HG02678 (cell line): ENCODE results near the gene CTSW.
A peak's percentile ranks its signal among the peaks of the same experiment; 100 is the strongest.

ENCODE experiments used
- ATAC-seq: cut with Tn5 transposase; IDR thresholded peaks from one replicate; pipeline ENCODE4 v1.9.1; 2021; ENCODE audit warnings: mild to moderate bottlenecking, moderate library complexity; ENCODE audit not compliant: unreplicated experiment

The CTSW gene

DNA sequence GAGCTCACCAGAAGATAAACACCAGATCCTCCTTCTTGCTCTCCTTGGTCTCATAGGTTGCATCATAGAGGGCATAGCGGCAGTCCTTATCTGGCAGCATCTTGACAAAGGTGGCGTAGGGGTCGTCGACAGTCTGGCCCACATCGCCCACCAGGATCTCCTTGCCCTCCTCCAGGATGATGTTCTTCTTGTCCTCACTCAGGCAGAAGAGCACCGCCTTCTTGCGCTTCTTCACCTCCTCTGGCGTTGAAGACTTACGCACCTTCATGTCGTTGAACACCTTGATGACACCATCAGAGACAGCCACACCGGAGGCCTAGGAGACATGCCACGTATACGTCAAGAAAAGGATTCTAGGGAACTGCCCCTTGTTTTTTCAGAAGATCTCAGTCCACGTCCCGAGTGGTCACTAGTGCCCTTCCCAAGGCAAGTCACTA lies 23.7 kb upstream of the CTSW start:
- ATAC-seq, result no peak

DNA sequence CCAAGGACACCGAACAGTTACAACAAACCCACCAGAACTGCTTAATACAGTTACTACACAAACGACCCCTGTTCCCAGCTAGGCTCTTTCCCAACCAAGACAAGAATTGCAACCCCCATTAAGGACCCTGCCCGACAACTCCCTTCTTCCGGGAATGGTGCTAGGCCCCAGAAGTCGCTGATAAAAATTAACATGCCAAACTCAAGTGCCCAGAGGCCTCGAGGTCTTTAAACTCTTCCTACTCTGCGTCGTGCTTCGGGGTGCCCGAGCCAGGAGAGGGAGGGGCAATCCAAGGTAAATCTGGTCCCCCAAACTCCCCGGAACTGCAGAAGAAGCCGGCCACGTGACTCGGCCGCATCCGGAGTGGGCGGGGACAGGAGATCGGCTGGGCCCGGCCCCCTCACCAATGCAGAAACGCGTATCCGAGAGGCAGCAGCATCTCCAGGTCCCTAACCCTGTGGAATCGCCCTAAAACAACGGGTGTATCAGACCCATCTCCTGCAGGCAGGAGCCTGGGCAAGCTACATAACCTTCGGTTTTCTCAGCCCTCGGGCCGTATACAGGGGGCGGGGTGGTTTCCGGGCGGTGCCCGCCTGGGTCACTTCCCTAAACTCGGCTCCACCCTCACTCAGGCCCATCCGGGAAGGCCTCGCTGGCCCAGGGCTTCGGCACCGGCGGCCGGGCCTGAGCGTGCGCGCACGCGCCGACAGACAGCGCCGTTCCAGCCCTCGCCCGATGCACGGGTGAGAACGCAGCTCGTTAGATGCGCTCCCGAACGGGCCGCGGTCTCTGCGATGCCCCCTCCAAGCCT lies 22.7 kb upstream of the CTSW start:
- peak; percentile 31 for ATAC-seq

DNA sequence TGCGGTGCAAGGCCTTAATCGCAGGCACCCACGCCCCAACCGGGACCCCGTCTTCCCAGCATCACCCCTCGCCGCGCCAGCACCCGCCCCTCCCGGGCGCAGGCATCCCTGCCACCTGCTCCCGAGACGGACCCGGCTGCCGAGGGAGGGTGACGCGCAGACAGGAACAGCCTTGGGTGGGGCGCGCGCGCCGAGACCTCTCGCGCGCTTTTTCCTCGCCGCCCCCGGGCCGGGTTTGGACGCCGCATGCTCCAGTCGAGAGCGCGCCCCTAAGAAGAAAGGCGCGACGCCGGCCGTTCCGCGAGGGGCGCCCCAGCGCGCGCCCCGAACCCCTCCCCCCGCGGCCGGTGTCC lies 22.2 kb upstream of the CTSW start:
- ATAC-seq, result peak; percentile 1

DNA sequence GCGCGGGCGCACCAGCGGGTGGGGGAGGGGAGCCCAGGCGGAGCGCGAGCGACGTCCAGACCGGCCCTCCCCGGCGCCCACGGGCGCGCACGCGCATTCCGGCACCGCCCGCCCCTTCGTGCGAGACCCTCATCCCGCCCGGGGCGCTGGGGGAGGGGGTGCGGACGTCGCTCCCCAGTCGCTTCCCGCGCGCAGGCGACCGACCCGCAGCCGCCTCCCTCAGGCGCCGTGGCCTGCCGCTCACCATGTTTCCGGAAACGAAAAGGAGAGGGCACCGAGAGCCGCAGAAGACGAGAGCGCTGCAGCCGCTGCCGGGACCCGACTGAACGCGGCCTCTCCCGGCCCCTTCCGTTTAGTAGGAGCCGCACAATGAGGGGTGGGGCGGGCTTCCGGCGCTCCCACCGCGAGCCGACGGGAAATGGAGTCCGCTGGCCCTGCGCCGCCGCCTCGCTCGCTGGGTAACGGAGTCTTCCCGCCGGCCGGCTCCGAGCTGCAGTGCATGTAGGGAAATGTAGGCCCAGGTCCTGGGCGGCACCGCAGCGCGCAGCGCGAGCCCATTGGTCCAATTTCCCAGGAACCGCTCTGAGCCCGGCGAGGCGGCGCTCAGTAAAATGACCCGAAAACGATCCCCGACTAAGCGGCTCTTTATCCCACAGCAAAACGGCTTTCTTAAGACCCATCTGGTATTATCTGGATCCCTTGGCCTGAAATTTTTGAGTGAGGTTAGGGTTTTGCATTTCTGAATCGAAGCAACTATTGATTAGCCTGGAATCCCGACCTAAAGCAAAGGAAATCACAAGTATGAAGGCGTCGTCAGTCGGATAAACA lies 21.6 kb upstream of the CTSW start, which contains the start of gene CFL1:
CFL1 (minus strand) TSS at position 328 of the 828 bp plus-strand sequence; CDS start at position 247, 81 bp downstream.
- ATAC-seq, result peak; percentile 50

DNA sequence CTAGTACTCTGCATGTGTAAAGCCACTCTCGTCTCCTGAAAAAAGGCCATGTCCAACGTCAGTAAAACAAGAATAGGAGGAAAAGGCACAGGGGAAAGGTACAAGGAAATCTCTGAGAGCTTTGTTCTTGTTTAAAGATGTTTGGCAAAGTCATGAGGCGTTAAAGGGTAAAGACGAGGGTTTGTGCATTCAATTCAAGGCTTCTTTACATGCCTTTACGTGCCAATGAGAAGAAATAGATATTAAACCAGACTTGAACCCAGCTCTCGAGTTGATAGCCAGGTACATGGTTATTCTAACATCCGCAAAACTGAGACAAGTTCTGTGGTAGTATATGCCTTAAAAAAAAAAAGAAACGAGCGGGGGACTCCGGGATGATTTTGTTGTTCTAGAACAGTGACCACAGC lies 21.0 kb upstream of the CTSW start:
- no peak for ATAC-seq

DNA sequence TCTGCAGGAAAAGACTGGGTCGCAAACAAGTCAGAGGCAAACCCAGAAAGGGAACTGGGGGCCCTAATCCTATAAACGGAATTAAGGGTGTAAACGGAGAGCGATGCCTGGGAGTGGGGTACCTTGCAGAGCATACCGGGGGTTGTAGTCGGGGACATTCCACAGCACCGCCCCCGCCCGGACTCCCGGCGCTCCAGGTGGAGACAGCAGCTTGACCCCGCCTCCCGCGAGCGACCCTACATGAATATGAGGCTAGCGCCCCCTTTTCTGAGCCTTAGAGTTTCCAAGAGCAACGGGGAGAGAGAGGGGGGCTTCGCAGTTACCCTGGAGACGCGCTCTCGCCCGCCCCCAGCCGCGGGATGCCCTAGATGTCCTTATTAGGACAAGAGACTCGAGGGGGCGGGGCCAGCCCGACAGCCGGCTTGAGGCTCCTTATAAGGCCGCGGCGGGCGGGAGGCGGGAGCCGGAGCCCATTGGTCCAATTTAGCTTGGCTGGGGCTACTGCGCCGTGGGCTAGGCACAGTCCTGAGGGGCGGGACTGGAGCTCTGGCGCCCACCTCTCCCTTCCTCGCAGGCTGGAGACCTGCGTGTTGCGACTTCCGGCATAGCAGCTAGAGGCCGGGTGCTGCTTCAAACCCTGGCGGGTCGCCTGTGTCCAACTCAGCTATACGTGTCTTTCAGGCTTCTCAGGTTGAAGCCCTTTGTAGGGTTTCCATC lies 20.4 kb upstream of the CTSW start:
- peak; percentile 47 for ATAC-seq

DNA sequence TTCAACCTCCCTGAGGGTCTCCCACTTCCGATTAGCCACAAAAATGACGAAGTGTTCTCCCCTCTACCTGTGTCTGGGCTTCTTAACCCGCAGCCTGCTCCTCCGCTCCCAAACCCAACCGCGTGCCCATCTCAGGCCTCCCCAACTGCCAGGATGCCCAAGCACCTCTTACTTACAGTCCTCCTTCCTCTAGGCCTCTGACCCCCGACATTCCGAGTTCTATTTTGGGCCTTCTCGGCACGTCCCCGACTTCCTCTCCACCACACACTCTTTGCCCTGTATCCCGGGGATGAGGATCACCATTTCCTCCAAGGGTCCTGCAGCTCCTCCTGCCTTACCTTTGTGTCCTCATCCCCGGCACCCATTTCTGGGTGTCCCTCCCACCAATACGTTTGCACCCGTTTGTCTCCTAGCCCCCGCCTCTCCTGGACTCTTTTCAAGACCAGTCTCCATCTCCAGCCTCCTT lies 19.8 kb upstream of the CTSW start:
- no peak for ATAC-seq

DNA sequence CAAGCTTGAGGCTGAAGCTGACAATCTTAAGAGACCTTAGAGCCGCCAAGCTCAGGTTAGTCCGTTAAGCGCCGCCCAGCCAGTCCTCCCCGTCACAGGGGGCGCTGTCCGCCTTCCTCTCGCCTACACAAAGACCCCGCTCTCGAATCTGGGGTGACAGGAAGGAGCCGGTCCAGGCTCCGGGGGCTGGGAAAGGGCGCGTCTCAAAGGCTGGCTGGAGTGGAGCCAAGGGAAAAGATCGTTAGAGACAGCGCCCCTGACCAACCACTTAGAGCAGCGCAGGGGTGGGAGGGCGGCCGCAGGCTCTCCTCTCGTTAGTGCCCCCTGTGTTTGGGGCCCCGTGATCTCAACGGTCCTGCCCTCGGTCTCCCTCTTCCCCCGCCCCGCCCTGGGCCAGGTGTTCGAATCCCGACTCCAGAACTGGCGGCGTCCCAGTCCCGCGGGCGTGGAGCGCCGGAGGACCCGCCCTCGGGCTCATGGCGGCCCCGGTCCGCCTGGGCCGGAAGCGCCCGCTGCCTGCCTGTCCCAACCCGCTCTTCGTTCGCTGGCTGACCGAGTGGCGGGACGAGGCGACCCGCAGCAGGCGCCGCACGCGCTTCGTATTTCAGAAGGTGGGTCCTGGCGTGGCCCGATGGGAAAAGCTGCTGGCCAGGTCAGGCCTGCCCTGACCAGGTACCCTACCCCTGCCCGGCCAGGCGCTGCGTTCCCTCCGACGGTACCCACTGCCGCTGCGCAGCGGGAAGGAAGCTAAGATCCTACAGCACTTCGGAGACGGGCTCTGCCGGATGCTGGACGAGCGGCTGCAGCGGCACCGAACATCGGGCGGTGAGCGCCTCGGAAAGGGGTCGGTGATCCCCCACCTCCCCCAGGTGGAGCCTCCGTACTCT lies 19.1 kb upstream of the CTSW start, which contains the start of gene MUS81:
MUS81 (plus strand) TSS at position 156 of the 887 bp plus-strand sequence; CDS start at position 477, 321 bp downstream.
- peak; percentile 26 for ATAC-seq

DNA sequence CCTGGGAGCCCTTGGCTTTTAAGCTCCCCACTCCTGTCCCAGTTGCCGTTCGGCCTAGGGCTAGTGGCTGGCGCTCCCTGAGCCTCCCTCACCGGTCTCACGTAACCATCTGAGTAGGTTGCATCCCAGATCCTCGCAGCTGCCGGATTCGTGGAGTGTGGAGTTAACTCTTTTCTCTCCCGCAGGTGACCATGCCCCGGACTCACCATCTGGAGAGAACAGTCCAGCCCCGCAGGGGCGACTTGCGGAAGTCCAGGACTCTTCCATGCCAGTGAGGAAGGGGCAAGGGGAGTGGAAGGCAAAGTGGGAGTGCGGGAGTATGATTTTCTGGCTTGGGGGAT lies 18.5 kb upstream of the CTSW start:
- ATAC-seq, result no peak

DNA sequence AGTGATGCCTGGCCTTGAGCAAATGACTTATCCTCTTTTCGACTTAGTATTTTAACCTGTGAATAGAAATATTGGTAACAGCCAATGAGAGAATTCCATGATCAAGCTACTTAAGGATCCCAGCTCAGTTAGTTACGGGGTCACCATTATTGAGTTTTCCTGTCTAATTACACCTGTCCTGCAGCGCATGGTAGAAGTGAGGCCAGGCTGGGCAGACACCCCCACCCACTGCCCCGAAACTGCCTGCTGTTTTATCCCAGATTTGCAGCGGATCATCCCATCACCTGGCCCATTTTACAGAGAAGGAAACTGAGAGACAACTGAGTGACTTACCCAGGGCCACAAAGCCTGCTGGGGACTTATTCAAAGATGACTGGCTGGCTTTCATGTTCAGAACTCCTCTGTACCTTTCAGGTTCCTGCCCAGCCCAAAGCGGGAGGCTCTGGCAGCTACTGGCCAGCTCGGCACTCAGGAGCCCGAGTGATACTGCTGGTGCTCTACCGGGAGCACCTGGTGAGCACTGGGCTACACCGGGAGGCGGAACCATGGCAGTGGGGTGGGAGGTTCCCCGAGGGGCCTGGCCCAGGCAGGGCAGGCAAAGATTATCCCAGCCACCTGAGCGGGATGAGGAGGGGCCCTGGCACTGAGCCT lies 18.0 kb upstream of the CTSW start:
- no peak for ATAC-seq

DNA sequence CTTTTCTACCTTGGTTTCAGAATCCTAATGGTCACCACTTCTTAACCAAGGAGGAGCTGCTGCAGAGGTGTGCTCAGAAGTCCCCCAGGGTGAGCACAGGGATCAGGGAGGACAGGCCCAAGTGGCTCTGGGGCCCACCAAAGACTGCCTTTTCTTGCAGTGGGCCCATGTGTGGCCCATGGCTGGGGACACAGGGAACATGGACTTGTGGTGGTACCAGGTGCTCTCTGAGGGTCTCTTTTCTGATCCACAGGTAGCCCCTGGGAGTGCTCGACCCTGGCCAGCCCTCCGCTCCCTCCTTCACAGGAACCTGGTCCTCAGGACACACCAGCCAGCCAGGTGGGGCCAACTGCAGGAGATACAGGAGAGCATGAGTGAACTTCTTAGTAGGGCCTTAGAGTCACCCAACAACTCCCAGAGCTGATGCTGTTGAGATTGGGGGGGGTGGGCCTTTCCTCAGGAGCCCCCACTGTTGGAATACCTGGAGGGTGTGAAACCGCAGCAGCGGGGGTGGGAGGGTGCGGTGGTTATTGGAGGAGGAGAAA lies 17.4 kb upstream of the CTSW start:
- ATAC-seq, result no peak

DNA sequence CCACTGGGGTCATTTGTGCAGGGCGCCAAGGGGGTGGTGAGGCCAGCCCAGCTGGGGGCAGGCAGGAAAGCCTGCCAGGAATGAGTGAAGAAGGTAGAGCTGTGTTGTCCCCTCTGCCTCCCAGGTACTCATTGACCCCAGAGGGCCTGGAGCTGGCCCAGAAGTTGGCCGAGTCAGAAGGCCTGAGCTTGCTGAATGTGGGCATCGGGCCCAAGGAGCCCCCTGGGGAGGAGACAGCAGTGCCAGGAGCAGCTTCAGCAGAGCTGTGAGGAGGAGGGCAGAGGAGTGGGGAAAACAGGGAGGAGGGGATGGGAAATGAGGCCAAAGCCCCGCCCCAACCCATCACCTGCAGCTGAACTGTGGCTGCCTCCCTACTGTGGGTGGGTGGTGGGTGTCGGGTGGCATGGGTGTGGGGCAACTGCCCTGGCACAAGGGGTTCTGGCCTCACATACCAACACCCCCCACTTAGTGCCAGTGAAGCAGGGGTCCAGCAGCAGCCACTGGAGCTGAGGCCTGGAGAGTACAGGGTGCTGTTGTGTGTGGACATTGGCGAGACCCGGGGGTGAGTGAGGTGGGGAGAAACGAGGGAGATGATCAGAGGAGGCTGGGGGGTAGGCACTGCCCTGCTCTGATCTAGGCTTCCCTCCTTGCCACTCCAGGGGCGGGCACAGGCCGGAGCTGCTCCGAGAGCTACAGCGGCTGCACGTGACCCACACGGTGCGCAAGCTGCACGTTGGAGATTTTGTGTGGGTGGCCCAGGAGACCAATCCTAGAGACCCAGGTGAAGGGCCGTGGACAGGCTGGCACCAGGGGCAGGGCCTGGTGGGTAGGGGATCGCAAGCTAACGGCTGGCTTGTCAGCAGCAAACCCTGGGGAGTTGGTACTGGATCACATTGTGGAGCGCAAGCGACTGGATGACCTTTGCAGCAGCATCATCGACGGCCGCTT lies 16.4 kb upstream of the CTSW start:
- ATAC-seq, result no peak

DNA sequence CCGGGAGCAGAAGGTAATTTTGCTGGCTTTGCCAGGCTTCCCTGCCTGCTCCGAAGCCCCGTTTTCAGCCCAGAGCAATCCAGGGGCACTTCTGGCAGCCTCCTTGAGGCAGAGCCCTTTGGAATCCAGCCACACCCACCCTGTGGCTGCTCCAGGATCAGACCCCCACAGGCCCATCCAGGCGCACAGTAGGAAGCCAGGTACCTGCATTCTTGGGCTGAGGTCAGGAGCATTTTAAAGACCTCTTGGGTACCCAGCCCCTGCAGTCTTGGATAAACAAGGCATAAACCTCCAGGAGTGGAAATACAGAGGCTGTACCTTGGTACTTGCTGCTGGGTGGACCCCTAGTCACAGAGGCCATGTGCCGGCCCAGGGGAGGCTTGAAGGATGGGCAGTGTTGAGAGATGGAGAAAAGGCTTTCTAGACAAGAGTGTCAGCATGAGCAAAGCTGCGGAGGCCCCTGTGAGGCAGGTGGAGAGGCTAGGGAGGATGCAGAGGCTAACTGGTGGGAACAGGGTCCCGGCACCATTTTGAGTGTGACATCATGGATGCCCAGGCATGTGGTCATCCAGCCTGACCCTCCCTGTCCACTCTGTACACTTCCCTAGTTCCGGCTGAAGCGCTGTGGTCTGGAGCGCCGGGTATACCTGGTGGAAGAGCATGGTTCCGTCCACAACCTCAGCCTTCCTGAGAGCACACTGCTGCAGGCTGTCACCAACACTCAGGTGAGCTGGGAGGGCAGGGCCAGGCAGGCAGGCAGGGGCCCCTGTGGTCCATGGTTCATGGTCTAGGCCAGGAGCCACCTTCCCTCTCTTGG lies 15.5 kb upstream of the CTSW start:
- no peak for ATAC-seq

DNA sequence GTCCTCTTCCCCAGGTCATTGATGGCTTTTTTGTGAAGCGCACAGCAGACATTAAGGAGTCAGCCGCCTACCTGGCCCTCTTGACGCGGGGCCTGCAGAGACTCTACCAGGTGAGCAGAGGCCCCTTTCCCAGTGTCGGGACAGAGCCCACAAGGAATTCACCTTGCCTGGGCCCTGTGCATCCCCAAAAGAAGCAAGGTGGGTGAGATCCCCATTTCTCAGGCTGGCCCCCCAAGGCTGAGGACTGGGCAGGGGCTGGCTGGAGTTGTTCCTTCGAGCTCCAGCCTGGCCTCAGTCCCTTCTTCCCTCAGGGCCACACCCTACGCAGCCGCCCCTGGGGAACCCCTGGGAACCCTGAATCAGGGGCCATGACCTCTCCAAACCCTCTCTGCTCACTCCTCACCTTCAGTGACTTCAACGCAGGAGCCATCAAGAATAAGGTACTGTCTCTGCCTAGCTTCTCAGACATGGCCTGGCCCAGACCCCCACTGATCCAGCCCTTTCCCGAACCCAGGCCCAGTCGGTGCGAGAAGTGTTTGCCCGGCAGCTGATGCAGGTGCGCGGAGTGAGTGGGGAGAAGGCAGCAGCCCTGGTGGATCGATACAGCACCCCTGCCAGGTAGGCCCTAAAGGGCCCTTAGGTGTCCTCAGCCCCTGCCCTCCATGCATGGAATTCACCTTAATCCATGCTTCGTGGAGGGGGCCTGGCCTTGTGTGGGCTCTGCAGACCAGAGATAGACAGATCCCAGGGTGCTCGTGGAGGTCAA lies 14.7 kb upstream of the CTSW start:
- ATAC-seq, result no peak

DNA sequence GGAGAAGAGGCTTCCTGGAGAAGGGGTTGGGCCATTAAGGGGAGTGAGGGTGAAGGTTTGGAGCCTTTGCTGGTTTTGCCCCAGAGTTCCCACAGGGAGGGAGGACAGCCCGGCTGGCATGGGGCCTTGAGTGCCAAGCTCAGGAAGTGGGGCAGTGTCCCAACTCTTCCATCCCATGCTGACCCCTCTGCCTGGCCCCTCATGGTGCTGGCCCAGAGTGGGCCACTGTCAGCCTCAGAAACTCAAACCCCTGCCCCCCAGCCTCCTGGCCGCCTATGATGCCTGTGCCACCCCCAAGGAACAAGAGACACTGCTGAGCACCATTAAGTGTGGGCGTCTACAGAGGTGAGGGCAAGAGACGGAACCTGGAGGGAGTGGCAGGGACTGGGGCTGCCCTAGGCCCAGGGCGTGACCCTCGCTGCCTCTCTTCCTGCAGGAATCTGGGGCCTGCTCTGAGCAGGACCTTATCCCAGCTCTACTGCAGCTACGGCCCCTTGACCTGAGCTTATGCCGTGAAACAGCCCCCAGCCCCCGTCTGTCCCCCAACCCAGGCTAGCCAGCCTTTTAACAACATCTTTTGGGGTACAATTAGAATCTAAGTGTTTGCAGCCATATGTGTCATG lies 14.0 kb upstream of the CTSW start:
- ATAC-seq, result no peak

DNA sequence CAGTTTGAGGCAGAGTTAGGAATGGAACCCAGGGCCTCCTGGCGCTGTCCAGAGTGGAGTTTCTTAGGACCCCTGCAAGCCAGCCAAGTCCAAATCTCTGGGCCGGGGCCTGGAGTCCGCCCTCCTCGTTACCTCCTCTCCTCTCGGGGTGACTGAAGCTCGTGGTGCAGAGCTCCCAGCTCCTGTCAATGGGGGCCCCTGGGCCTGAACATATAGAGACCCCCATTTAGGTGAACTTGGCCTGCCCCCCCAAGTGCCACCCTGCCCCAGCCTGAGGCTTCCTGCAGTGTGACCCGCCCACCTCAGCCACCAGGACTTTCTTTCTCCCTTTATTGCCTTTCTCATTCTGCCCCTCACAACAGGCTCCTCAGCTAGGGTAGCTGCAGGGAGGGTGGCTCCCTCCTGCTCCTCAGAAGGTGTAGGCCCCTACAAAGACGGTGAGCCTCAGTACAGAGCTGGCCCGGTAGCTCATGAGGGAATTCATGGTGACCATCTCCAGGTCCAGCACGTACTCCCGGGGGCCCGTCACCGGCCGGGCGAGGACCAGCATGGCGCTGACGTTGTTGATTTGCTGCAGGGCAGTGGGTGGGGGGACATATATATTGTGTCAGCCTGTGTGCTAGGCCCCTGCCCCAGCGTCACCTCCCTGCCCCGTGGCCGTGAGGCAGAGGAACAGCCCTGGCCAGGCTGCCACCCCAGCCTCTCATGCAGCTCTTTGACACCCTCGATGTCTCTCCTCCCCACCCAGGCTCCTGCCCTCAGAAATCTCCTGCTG lies 12.9 kb upstream of the CTSW start:
- ATAC-seq, result no peak
